ENCODE results near the gene PPIL4. TPM values are rescaled to one million over a fixed set of nuclear protein-coding genes. Genes with fewer than 3 reads are reported as not detected.
"Not testable (repeated sequence)": the region's sequence is repeated elsewhere in the genome, so short reads cannot be mapped to it uniquely, and the experiment has no call there.

PPIL4 gene
- total and polyA plus RNA-seq, 2 donors from 2014 or later, result 18.0 to 30.1 TPM

DNA sequence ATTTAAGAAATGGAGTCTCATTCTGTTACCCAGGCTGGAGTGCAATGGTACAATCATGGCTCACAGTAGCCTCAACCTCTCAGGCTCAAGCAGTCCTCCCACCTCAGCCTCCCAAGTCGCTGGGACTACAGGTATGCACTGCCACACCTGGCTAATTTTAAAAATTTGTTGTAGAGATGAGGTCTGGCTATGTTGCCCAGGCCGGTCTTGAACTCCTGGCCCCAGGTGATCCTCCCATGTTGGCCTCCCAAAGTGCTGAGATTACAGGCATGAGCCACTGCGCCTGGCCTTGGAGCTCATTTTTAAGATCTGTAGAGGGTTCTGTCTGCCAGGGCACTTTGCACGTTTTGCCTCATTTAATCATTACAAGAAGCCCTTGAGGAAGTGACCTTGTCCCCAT is 78.6 kb downstream of the PPIL4 start:
- no peaks in the 10 kb centered on the region for H3K27me3 ChIP-seq (ENCODE audit: control insufficient read depth, insufficient read depth, low read length)
- intact Hi-C loops (cut with DNase I), result no loop called here
- H3K9ac ChIP-seq (ENCODE audit: low read length in 3 of 3), result no peak overlapping the region
- H3K4me1 ChIP-seq (ENCODE audit: control insufficient read depth in 2 of 3, insufficient read depth in 2 of 3, low read depth in 1 of 3, low read length in 3 of 3), result peaks cover 0 to 8% (median 3%) of the 10 kb centered on the region in 3 donors
- H3K4me3 ChIP-seq (ENCODE audit: low read length in 3 of 3), result no peak overlapping the region
- FAIRE-seq (no peak), DNase-seq (no peak)
- TF ChIP-seq, protein P1, sequence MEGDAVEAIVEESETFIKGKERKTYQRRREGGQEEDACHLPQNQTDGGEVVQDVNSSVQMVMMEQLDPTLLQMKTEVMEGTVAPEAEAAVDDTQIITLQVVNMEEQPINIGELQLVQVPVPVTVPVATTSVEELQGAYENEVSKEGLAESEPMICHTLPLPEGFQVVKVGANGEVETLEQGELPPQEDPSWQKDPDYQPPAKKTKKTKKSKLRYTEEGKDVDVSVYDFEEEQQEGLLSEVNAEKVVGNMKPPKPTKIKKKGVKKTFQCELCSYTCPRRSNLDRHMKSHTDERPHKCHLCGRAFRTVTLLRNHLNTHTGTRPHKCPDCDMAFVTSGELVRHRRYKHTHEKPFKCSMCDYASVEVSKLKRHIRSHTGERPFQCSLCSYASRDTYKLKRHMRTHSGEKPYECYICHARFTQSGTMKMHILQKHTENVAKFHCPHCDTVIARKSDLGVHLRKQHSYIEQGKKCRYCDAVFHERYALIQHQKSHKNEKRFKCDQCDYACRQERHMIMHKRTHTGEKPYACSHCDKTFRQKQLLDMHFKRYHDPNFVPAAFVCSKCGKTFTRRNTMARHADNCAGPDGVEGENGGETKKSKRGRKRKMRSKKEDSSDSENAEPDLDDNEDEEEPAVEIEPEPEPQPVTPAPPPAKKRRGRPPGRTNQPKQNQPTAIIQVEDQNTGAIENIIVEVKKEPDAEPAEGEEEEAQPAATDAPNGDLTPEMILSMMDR (IDR thresholded peaks at IDR 0.05; ENCODE audit: borderline replicate concordance, extremely low read depth, insufficient read depth), result no peak
- H3K27ac ChIP-seq (ENCODE audit: low read depth in 2 of 2, low read length in 2 of 2), result no peak overlapping the region
- no peaks in the 10 kb centered on the region for H3K36me3 ChIP-seq (ENCODE audit: control insufficient read depth in 2 of 3, insufficient read depth in 3 of 3, low read length in 3 of 3)
- no peaks in the 10 kb centered on the region for H3K9me3 ChIP-seq (ENCODE audit: control insufficient read depth in 2 of 3, insufficient read depth in 1 of 3, low read length in 3 of 3)

GRCh38 chr6:149464411-149464810 is 81.4 kb downstream of the PPIL4 start:
- TF ChIP-seq, protein P1 (IDR thresholded peaks at IDR 0.05; ENCODE audit: borderline replicate concordance, extremely low read depth, insufficient read depth), result no peak
- H3K27ac ChIP-seq (ENCODE audit: low read depth in 2 of 2, low read length in 2 of 2), result no peak overlapping the region
- peaks cover 0 to 8% (median 3%) of the 10 kb centered on the region in 3 donors for H3K4me1 ChIP-seq (ENCODE audit: control insufficient read depth in 2 of 3, insufficient read depth in 2 of 3, low read depth in 1 of 3, low read length in 3 of 3)
- FAIRE-seq (no peak), DNase-seq (peak in 1 of 5 donors; percentile 36)
- no peaks in the 10 kb centered on the region for H3K27me3 ChIP-seq (ENCODE audit: control insufficient read depth, insufficient read depth, low read length)
- no peak overlapping the region for H3K9ac ChIP-seq (ENCODE audit: low read length in 3 of 3)
- intact Hi-C loops (cut with DNase I), result no loop called here
- no peaks in the 10 kb centered on the region for H3K9me3 ChIP-seq (ENCODE audit: control insufficient read depth in 2 of 3, insufficient read depth in 1 of 3, low read length in 3 of 3)
- H3K4me3 ChIP-seq (ENCODE audit: low read length in 3 of 3), result no peak overlapping the region
- peaks cover 0 to 2% (median 0%) of the 10 kb centered on the region in 3 donors for H3K36me3 ChIP-seq (ENCODE audit: control insufficient read depth in 2 of 3, insufficient read depth in 3 of 3, low read length in 3 of 3)

GRCh38 chr6:149463781-149464180 is 82.1 kb downstream of the PPIL4 start:
- Histone ChIP-seq H3K27me3 (ENCODE audit: control insufficient read depth, insufficient read depth, low read length) (no peaks in the 10 kb centered on the region), H3K36me3 (ENCODE audit: control insufficient read depth in 2 of 3, insufficient read depth in 3 of 3, low read length in 3 of 3) (peaks cover 0 to 2% (median 0%) of the 10 kb centered on the region in 3 donors), H3K9ac (ENCODE audit: low read length in 3 of 3) (no peak overlapping the region), H3K9me3 (ENCODE audit: control insufficient read depth in 2 of 3, insufficient read depth in 1 of 3, low read length in 3 of 3) (no peaks in the 10 kb centered on the region), H3K4me3 (ENCODE audit: low read length in 3 of 3) (no peak overlapping the region), H3K4me1 (ENCODE audit: control insufficient read depth in 2 of 3, insufficient read depth in 2 of 3, low read depth in 1 of 3, low read length in 3 of 3) (peaks cover 0 to 8% (median 3%) of the 10 kb centered on the region in 3 donors), H3K27ac (ENCODE audit: low read depth in 2 of 2, low read length in 2 of 2) (no peak overlapping the region)
- DNase-seq, result peak in 2 of 5 donors; percentile 34 to 56
- TF ChIP-seq, protein P1 (IDR thresholded peaks at IDR 0.05; ENCODE audit: borderline replicate concordance, extremely low read depth, insufficient read depth), result no peak
- intact Hi-C loops (cut with DNase I), result no loop called here
- FAIRE-seq, result no peak

DNA sequence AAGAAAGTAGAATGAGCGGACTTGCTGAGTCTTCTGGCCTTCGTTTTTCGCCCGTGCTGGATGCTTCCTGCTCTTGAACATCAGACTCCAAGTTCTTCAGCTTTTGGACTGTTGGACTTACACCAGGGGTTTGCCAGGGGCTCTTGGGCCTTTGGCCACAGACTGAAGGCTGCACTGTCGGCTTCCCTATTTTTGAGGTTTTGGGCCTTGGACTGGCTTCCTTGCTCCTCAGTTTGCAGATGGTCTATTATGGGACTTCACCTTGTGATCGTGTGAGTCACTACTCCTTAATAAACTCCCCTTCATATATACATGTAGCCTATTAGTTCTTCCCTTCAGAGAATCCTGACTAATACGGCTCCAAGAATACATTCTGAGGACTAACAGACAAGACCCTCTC is 83.1 kb downstream of the PPIL4 start:
- DNase-seq; FAIRE-seq; H3K27ac ChIP-seq (ENCODE audit: low read depth in 2 of 2, low read length in 2 of 2); H3K27me3 ChIP-seq (ENCODE audit: control insufficient read depth, insufficient read depth, low read length); intact Hi-C loops (cut with DNase I); H3K4me1 ChIP-seq (ENCODE audit: control insufficient read depth in 2 of 3, insufficient read depth in 2 of 3, low read depth in 1 of 3, low read length in 3 of 3); H3K9ac ChIP-seq (ENCODE audit: low read length in 3 of 3); H3K9me3 ChIP-seq (ENCODE audit: control insufficient read depth in 2 of 3, insufficient read depth in 1 of 3, low read length in 3 of 3); H3K4me3 ChIP-seq (ENCODE audit: low read length in 3 of 3); H3K36me3 ChIP-seq (ENCODE audit: control insufficient read depth in 2 of 3, insufficient read depth in 3 of 3, low read length in 3 of 3): not testable (repeated sequence)
